ENCODE data around the gene BICRAL. TPM values are rescaled to one million over a fixed set of nuclear protein-coding genes. Genes with fewer than 3 reads are reported as not detected.

Gene BICRAL
- total and polyA plus RNA-seq, 8 donors = 12.6 to 20.0 (median 18.5) TPM

GRCh38 chr6:42777126-42777822 lies 4.6 kb upstream of the BICRAL start:
- intact Hi-C loops (cut with DNase I) = no loop called here
- no peak for DNase-seq
- Histone ChIP-seq H3K36me3 (no peaks in the 10 kb centered on the region), H3K4me3 (no peak overlapping the region), H3K27me3 (no peaks in the 10 kb centered on the region), H3K27ac (peak overlapping the region in 1 of 2 donors; percentile 35), H3K9me3 (no peaks in the 10 kb centered on the region), H3K4me1 (peaks cover 6 to 47% of the 10 kb centered on the region in 2 donors)
- peak; percentile 8 for ATAC-seq
- TF ChIP-seq CTCF (IDR thresholded peaks at IDR 0.05) = no peak

GRCh38 chr6:42778122-42778521 lies 3.7 kb upstream of the BICRAL start:
- Histone ChIP-seq H3K27ac (peak overlapping the region in 1 of 2 donors; percentile 35), H3K27me3 (no peaks in the 10 kb centered on the region), H3K9me3 (no peaks in the 10 kb centered on the region), H3K4me1 (peaks cover 6 to 47% of the 10 kb centered on the region in 2 donors), H3K4me3 (no peak overlapping the region), H3K36me3 (no peaks in the 10 kb centered on the region)
- intact Hi-C loops (cut with DNase I) = no loop called here
- DNase-seq (no peak), ATAC-seq (no peak)
- no peak for TF ChIP-seq CTCF (IDR thresholded peaks at IDR 0.05)

- Histone ChIP-seq H3K4me1 (peaks cover 6 to 38% of the 10 kb centered on the region in 2 donors), H3K36me3 (no peaks in the 10 kb centered on the region), H3K4me3 (no peak overlapping the region), H3K27me3 (no peaks in the 10 kb centered on the region), H3K9me3 (no peaks in the 10 kb centered on the region), H3K27ac (no peak overlapping the region)
- intact Hi-C loops (cut with DNase I) = no loop called here
- no peak for ATAC-seq
- DNase-seq = no peak
- no peak for TF ChIP-seq CTCF (IDR thresholded peaks at IDR 0.05)
Observed at GRCh38 chr6:42779521-42779920, 2.3 kb upstream of the BICRAL start.

GRCh38 chr6:42781546-42781795 lies 381 bp upstream of the BICRAL start:
- Histone ChIP-seq H3K4me1 (peaks cover 20 to 44% of the 10 kb centered on the region in 2 donors), H3K4me3 (peak overlapping the region; percentile 63 to 73), H3K27ac (peak overlapping the region; percentile 100), H3K36me3 (no peaks in the 10 kb centered on the region), H3K9me3 (no peaks in the 10 kb centered on the region), H3K27me3 (no peaks in the 10 kb centered on the region)
- no peak for ATAC-seq
- intact Hi-C loops (cut with DNase I) = no loop called here
- no peak for TF ChIP-seq CTCF (IDR thresholded peaks at IDR 0.05)
- no peak for DNase-seq

- no peaks in the 10 kb centered on the region for H3K27me3 ChIP-seq
- H3K4me1 ChIP-seq = peaks cover 27 to 46% of the 10 kb centered on the region in 2 donors
- ATAC-seq = peak; percentile 63
- no peak for TF ChIP-seq CTCF (IDR thresholded peaks at IDR 0.05)
- DNase-seq = peak; percentile 77 to 90 (median 84)
- no peaks in the 10 kb centered on the region for H3K36me3 ChIP-seq
- peak overlapping the region; percentile 63 to 73 for H3K4me3 ChIP-seq
- intact Hi-C loops (cut with DNase I) = no loop called here
- no peaks in the 10 kb centered on the region for H3K9me3 ChIP-seq
- H3K27ac ChIP-seq = peak overlapping the region; percentile 100
Observed at GRCh38 chr6:42782689-42783176, 881 bp downstream of the BICRAL start.
